IMR-90 (cell line): Measurements from ENCODE around the gene DAB1. TPM values are rescaled to one million over a fixed set of nuclear protein-coding genes. Genes with fewer than 3 reads are reported as not detected.

Experiments
- ATAC-seq: fragments of 200-7000 bp; cut with Tn5 transposase; 2 replicates; pipeline ENCODE4 v1.9.1; 2020; ENCODE audit warnings: low read depth, mild to moderate bottlenecking, moderate library complexity
- BruUV-seq: library from RNA; stranded (reverse); fragments of 400-500 nt; replicated peaks from 2 replicates; lab custom pipeline; 2021; lab: Mats Ljungman, UMichigan
- CTCF ChIA-PET: fragments of 300-600 bp; formaldehyde crosslinking; extraction: SDS; loops from one replicate; lab custom pipeline; 2021; ENCODE audit warnings: antibody characterized with exemption; lab: Yijun Ruan, JAX
- POLR2A ChIA-PET: fragments of 300-600 bp; sonication (Branson Sonifier 250); formaldehyde crosslinking; loops from one replicate; lab custom pipeline; 2022; ENCODE audit warnings: antibody characterized with exemption; ENCODE audit not compliant: unreplicated experiment; lab: Charles Lee
- DNase-seq: peaks from one replicate; pipeline ENCODE4 v3.0.0; 2013
- H2AFZ ChIP-seq: replicated peaks from 2 replicates; pipeline ENCODE3; 2013; ENCODE audit warnings: low read length, mild to moderate bottlenecking; ENCODE audit not compliant: poor library complexity
- H2AK5ac ChIP-seq: 2 replicates; pipeline ENCODE4 v1.6.1; 2013; ENCODE audit warnings: low read depth, low read length, inconsistent platforms
- H2AK9ac ChIP-seq: replicated peaks from 2 replicates; pipeline ENCODE3; 2013; ENCODE audit warnings: mild to moderate bottlenecking, low read depth, low read length, moderate library complexity; ENCODE audit not compliant: poor library complexity
- H2BK120ac ChIP-seq: 2 replicates; pipeline ENCODE4 v1.6.1; 2013; ENCODE audit warnings: low read depth, low read length, inconsistent platforms
- H2BK15ac ChIP-seq: 3 replicates; pipeline ENCODE4 v1.6.1; 2013; ENCODE audit warnings: low read depth, low read length, inconsistent platforms
- H2BK20ac ChIP-seq: 2 replicates; pipeline ENCODE4 v1.6.1; 2013; ENCODE audit warnings: low read depth, mild to moderate bottlenecking, inconsistent platforms, low read length, moderate library complexity
- H2BK5ac ChIP-seq: 2 replicates; pipeline ENCODE4 v1.6.1; 2013; ENCODE audit warnings: mild to moderate bottlenecking, low read depth, low read length, inconsistent platforms; ENCODE audit not compliant: poor library complexity, severe bottlenecking
- H3K14ac ChIP-seq: replicated peaks from 2 replicates; pipeline ENCODE4 v1.6.1; 2013; ENCODE audit warnings: low read depth, low read length, inconsistent platforms
- H3K18ac ChIP-seq: 2 replicates; pipeline ENCODE4 v1.6.1; 2013; ENCODE audit warnings: low read depth, low read length, control low read depth
- H3K23ac ChIP-seq: 2 replicates; pipeline ENCODE4 v1.6.1; 2013; ENCODE audit warnings: low read depth, low read length, inconsistent platforms
- H3K27ac ChIP-seq: 2 replicates; pipeline ENCODE4 v1.5.1; 2013; ENCODE audit warnings: mild to moderate bottlenecking, control low read depth, low read length; ENCODE audit not compliant: insufficient read depth
- H3K27me3 ChIP-seq: 2 replicates; pipeline ENCODE4 v1.6.1; 2013; ENCODE audit warnings: low read length; ENCODE audit not compliant: control insufficient read depth, insufficient read depth
- H3K36me3 ChIP-seq: 2 replicates; pipeline ENCODE4 v1.6.1; 2013; ENCODE audit warnings: low read length, mixed read lengths; ENCODE audit not compliant: control insufficient read depth, insufficient read depth
- H3K4ac ChIP-seq: 2 replicates; pipeline ENCODE4 v1.6.1; 2013; ENCODE audit warnings: low read depth, low read length, inconsistent platforms
- H3K4me1 ChIP-seq: 2 replicates; pipeline ENCODE4 v1.6.1; 2013; ENCODE audit warnings: low read length, mixed read lengths; ENCODE audit not compliant: control insufficient read depth, insufficient read depth
- H3K4me2 ChIP-seq: 2 replicates; pipeline ENCODE4 v1.6.1; 2013; ENCODE audit warnings: low read depth, mild to moderate bottlenecking, control low read depth, low read length, moderate library complexity
- H3K4me3 ChIP-seq: 2 replicates; pipeline ENCODE4 v1.5.1; 2013; ENCODE audit warnings: low read depth, mild to moderate bottlenecking, control low read depth, low read length, moderate library complexity; ENCODE audit not compliant: insufficient read depth
- H3K56ac ChIP-seq: 2 replicates; pipeline ENCODE4 v1.6.1; 2013; ENCODE audit warnings: low read length, inconsistent platforms; ENCODE audit not compliant: insufficient read depth; ENCODE audit errors: extremely low read depth
- H3K79me1 ChIP-seq, 2 experiments: 2 replicates each; pipeline ENCODE4 v1.6.1; 2013; ENCODE audit warnings: low read length in 2 of 2, inconsistent platforms in 1 of 2, low read depth in 1 of 2
- H3K9ac ChIP-seq: 2 replicates; pipeline ENCODE4 v1.6.1; 2013; ENCODE audit warnings: low read depth, low read length, control low read depth
- H3K9me1 ChIP-seq: 2 replicates; pipeline ENCODE4 v1.6.1; 2013; ENCODE audit warnings: low read length, inconsistent platforms; ENCODE audit not compliant: insufficient read depth
- H3K9me3 ChIP-seq: 2 replicates; pipeline ENCODE4 v1.6.1; 2013; ENCODE audit warnings: low read length; ENCODE audit not compliant: control insufficient read depth, insufficient read depth
- H4K20me1 ChIP-seq: 2 replicates; pipeline ENCODE4 v1.6.1; 2013; ENCODE audit warnings: low read length, inconsistent platforms; ENCODE audit not compliant: insufficient read depth
- H4K5ac ChIP-seq: 2 replicates; pipeline ENCODE4 v1.6.1; 2013; ENCODE audit warnings: mild to moderate bottlenecking, low read depth, low read length, control low read depth
- H4K8ac ChIP-seq, 2 experiments: 2 replicates each; pipeline ENCODE4 v1.6.1; 2013; ENCODE audit warnings: low read depth in 2 of 2, low read length in 2 of 2, control low read depth in 1 of 2, inconsistent platforms in 1 of 2
- H4K91ac ChIP-seq: 2 replicates; pipeline ENCODE4 v1.6.1; 2013; ENCODE audit warnings: low read depth, low read length, inconsistent platforms; ENCODE audit not compliant: insufficient read depth
- BHLHE40 ChIP-seq: fragments of 150-350 bp; IDR thresholded peaks from 2 replicates; pipeline ENCODE4 v1.6.1; 2016; ENCODE audit warnings: mild to moderate bottlenecking, low read depth, low read length
- MAFK ChIP-seq: IDR thresholded peaks from 2 replicates; pipeline ENCODE4 v1.6.1; 2012; ENCODE audit warnings: low read depth, low read length, improper control_type of control experiment
- MXI1 ChIP-seq: IDR thresholded peaks from 2 replicates; pipeline ENCODE4 v1.6.1; 2012; ENCODE audit warnings: low read depth, mild to moderate bottlenecking, low read length, moderate library complexity, borderline replicate concordance
- RAD21 ChIP-seq: IDR thresholded peaks from 2 replicates; pipeline ENCODE4 v1.6.1; 2012; ENCODE audit warnings: low read length, improper control_type of control experiment
- WGBS, 2 experiments: methylation state at CpG; one replicate each; pipeline versions ENCODE4 v1.1.5 to v1.1.7; 2013; ENCODE audit warnings: missing lambda C conversion rate in 2 of 2; ENCODE audit not compliant: insufficient read length in 1 of 2; ENCODE audit errors: extremely low coverage in 2 of 2; 5-methylcytosine and 5-hydroxymethylcytosine counted together
- dilution Hi-C: fragments of 300-500 bp; cut with HindIII; formaldehyde crosslinking; loops from one replicate; pipeline ENCODE4 v1.14.3; 2018; ENCODE audit warnings: low sequenced_read_pairs; ENCODE audit not compliant: unreplicated experiment
- in situ Hi-C: fragments of 300-500 bp; cut with MboI; formaldehyde crosslinking; loops from 3 replicates; pipeline ENCODE4 v1.14.3; 2019; ENCODE audit warnings: low sequenced_read_pairs, inconsistent platforms, mixed read lengths
- intact Hi-C: fragments of 100-400 bp; cut with micrococcal nuclease; formaldehyde crosslinking; loops from 2 replicates; pipeline ENCODE4 v1.10.0; 2022
- polyA plus RNA-seq, 3 experiments: library from polyadenylated mRNA; depleted of rRNA; stranded (reverse); fragments of >200 nt; gene quantifications; 2 replicates each; pipeline ENCODE4 v1.2.3, GENCODE V29; 2012; ENCODE audit warnings: low replicate concordance in 1 of 3
- total RNA-seq: library from RNA; depleted of rRNA; stranded (reverse); fragments of >200 nt; gene quantifications from 2 replicates; pipeline ENCODE4 v1.2.3, GENCODE V29; 2012

DAB1 gene
- total and polyA plus RNA-seq, 2 of the 4 experiments (the other 2 are of a cell fraction) = 0.18 to 0.41 TPM

- Histone ChIP-seq H3K27ac (no peak overlapping the region), H4K91ac (no peak overlapping the region), H2BK5ac (no peak overlapping the region), H3K14ac (peak overlapping the region; percentile 58; the same call in 1 of the 2 replicates), H2BK120ac (no peak overlapping the region), H3K4me3 (no peak overlapping the region), H3K9ac (no peak overlapping the region), H3K27me3 (no peaks in the 10 kb centered on the region), H2AK9ac (no peak overlapping the region), H4K5ac (no peak overlapping the region), H3K9me3 (no peaks in the 10 kb centered on the region), H3K79me1 (no peaks in the 10 kb centered on the region), H3K36me3 (no peaks in the 10 kb centered on the region), H2BK20ac (peak overlapping the region; percentile 34; the same call in 1 of the 2 replicates), H2AK5ac (no peak overlapping the region), H3K23ac (no peak overlapping the region), H4K20me1 (no peaks in the 10 kb centered on the region), H3K4ac (no peak overlapping the region; the same call in 1 of the 2 replicates), H3K9me1 (peaks cover 3% of the 10 kb centered on the region), H2BK15ac (no peak overlapping the region), H2AFZ (no peak overlapping the region), H3K4me1 (peaks cover 5% of the 10 kb centered on the region), H3K18ac (no peak overlapping the region), H3K4me2 (no peak overlapping the region), H3K56ac (no peak overlapping the region), H4K8ac (no peak overlapping the region)
- CTCF ChIA-PET = no interaction called here
- no TSS peak for BruUV-seq
- peak; percentile 48 for ATAC-seq
- no CpG with 5 or more reads among the region's 1 CpG for WGBS, 2 experiments
- dilution Hi-C loops = no loop called here
- POLR2A ChIA-PET = no interaction called here
- TF ChIP-seq MAFK = no peak
- TF ChIP-seq RAD21 = no peak
- no peak for TF ChIP-seq MXI1
- no peak for TF ChIP-seq BHLHE40
- DNase-seq = peak; percentile 2
- intact Hi-C loops = no loop called here
- in situ Hi-C loops = no loop called here
Measured at GRCh38 chr1:57101209-57101608, 322.7 kb downstream of the DAB1 start.
